Activated CD4-positive, alpha-beta T cell treated with anti-CD3 and anti-CD28 coated beads, Interleukin-2, Interleukin-4, amounts not matched to agents 100 ng/mL and 50 ng/mL, durations not matched to agents 16 hours and 8 hours (primary cell): ENCODE data around the gene LHPP.
A peak's percentile ranks its signal among the peaks of the same experiment; 100 is the strongest.
"Not testable (repeated sequence)": the region's sequence is repeated elsewhere in the genome, so short reads cannot be mapped to it uniquely, and the experiment has no call there.

Source experiments
- DNase-seq: peaks from one replicate; pipeline ENCODE4 v3.0.0-alpha.2; 2020; ENCODE audit warnings: low spot score

The LHPP gene

GRCh38 chr10:124607693-124608092 is 146.1 kb downstream of the LHPP start:
- DNase-seq, result no peak

DNA sequence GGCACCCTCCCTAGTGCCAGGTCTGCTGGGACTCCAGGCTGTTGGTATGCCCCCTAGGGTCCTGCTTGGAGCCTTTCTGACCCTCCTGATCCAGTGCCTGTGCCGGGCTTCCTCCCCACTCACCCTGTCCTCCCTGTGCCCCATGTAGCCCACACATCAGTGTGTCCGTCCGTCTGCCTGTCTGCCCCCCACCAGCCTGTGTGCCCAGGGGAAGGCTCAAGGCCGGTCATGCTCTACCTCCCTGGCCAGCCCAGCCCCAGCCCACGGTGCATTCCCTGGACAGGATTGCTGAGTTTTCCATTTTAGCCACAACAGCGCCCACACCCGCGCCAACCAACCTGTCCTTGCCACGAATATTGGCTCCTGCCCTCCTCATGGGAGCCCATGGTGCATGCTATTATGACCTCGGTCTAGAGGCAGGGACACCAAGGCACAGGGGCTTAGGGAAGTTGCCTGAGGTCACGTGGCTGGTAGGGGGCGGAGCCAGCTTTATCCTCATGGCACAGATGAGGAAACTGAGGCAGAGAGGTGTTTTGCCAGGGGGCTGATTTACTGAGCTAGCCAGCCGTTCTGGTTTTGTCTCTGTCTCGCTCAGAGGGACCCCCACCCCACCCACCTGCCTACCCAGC is 146.6 kb downstream of the LHPP start:
- DNase-seq, result no peak

DNA sequence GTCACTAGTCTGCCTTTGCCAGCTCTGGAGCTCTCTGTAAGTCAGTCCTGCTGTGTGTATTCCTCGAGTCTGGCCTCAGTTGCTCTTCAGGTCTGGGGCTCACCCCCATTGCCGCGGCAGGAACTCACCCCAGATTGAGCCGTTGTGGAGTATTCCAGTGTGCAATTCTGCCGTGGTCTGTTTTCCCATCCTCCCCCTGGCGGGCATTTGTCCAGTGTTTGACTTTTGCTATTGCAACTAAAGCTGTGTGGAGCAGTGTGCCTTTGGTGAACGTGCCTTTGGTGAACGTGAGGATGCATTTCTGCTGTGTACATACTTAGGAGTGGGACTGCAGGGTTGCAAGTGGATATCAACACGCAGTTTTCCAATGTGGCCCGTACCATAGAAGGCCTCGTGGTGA is 148.1 kb downstream of the LHPP start:
- DNase-seq, result no peak

DNA sequence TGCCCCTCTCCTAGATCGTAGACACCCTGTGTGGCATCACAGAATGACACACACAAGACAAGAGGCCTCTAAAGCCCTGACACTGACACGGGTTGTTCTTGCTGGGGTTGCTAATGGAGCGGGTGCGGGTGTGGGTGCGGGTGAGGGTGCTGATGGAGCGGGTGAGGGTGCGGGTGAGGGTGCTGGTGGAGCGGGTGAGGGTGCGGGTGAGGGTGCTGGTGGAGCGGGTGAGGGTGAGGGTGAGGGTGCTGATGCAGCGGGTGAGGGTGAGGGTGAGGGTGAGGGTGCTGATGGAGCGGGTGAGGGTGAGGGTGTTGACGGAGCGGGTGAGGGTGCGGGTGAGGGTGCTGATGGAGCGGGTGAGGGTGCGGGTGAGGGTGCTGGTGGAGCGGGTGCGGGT is 148.6 kb downstream of the LHPP start:
- DNase-seq, result not testable (repeated sequence)

DNA sequence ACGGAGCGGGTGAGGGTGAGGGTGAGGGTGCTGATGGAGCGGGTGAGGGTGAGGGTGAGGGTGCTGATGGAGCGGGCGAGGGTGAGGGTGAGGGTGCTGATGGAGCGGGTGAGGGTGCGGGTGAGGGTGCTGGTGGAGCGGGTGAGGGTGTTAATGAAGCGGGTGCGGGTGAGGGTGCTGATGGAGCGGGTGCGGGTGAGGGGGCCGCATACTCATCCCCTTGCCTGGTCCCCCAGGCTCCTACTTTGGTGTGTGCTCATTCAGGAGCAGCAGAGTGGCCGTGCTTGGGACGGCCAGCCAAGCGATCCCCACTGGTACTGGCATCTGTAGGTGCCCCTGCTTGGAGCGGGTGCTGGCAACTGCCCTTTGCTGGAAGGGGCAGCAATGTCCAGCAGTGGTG is 149.2 kb downstream of the LHPP start:
- DNase-seq, result not testable (repeated sequence)

DNA sequence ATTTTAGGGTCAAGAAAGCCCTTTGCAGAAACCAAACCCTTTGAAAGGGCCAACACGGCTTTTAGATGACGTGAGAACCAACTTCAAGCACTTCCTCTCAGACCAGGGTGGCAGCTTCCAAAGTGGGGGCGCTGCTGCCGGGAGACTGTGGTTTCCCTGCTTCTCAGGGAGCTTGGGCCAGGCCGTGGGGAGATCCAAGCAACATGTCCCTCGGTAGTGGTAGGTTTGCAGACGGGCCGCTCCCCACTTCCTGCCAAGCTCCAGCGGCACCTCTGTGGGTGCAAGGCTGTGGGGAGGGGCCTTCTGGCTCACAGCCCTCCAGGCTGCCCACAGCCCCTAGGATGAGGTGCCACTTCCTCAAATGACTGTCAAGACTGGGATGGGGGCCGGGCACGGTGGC is 150.1 kb downstream of the LHPP start:
- peak; percentile 48 for DNase-seq

- no peak for DNase-seq
These were observed 151.2 kb downstream of the LHPP start for GRCh38 chr10:124612611-124613498.

GRCh38 chr10:124614003-124614659 is 152.5 kb downstream of the LHPP start:
- peak; percentile 82 for DNase-seq

DNA sequence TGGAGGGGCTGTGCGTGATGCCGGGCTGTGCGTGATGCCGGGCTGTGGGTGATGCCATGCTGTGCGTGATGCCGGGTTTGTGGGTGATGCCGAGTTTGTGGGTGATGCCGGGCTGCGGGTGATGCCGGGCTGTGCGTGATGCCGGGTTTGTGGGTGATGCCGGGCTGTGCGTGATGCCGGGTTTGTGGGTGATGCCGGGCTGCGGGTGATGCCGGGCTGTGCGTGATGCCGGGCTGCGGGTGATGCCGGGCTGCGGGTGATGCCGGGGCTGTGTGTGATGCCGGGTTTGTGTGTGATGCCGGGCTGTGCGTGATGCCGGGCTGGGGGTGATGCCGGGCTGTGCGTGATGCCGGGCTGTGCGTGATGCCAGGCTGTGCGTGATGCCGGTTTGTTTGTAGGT is 153.6 kb downstream of the LHPP start:
- DNase-seq, result no peak

GRCh38 chr10:124616040-124616835 is 154.6 kb downstream of the LHPP start:
- DNase-seq, result no peak

GRCh38 chr10:124616836-124617130 is 155.2 kb downstream of the LHPP start:
- no peak for DNase-seq

GRCh38 chr10:124618470-124619073 is 156.9 kb downstream of the LHPP start:
- no peak for DNase-seq

GRCh38 chr10:124619195-124619594 is 157.6 kb downstream of the LHPP start:
- DNase-seq, result no peak

DNA sequence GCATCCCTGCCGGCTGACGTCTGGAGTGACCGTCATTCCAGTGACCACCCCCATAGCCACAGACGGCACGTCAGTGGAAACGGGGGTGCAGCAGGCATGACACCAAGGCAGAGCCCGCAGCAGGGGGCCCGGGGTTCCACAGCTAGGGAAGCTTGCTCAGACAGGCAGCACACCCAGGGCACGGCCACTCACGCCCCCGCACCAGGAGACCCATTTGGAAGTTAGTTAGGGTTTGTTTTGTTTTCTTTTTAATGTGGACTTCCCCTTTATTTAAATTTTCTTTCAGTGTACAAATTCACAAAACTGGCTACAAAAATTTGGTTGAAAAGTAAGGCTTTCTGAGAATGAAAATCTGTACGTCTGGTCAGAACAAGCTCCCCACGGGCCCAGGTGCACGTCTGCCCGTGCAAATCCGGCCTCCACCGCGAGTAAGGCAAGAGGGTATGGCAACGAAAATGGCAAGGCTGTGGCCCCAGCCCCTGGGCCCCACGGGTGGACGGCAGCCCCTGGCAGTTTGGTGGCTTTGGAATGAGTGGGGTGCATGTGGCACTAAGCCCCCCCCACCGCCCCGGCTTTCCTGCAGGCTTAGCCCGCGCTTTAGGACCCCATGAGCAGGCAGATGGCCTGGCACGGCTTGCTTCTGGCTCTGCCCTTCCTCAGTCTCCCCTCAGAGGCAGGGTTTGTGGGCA is 158.3 kb downstream of the LHPP start:
- DNase-seq, result no peak

DNA sequence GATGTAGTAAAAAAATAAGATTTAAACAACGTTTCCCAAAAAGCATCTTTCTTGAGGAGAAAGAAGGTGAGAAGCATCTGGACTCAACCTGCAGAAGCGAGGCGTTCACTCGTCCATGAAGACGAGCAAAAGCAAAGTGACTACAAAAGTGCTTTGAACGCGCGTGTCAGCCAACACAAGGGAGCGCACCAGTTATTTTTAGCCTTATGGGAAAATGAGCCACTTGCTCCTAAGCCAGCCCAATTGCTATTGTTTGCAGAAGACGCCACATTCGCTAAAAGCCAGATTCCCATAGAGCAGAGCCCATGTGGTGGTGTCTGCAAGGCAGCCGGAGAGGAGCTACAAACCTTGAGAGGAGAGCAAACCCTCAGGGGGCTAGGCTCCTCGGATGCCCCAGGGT is 160.0 kb downstream of the LHPP start:
- no peak for DNase-seq

- DNase-seq, result no peak
These were observed 160.5 kb downstream of the LHPP start for GRCh38 chr10:124622158-124622557.

- no peak for DNase-seq
These were observed 161.4 kb downstream of the LHPP start for GRCh38 chr10:124622866-124623536.

- DNase-seq, result no peak
These were observed 162.4 kb downstream of the LHPP start for GRCh38 chr10:124624006-124624405.

DNA sequence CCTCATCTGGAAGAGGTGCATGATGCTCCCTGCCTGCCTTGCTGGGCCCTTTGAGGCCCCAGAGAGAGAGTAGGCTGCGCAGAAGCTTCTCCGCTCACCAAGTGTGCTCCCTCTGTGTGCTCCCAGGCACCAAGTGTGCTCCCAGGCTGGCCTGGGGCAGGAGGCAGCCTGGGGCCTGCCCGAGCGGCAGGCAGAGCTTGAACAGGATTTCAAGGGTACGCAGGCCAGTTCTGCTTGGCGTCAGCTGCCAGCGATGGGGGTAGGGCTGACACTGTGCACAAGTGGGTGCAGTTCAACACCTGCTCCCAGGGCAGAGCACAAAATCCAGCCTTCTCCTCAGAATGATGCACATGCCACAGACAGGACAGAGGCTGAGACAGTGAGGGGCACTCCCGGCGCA is 162.8 kb downstream of the LHPP start:
- DNase-seq, result no peak

- no peak for DNase-seq
These were observed 163.3 kb downstream of the LHPP start for GRCh38 chr10:124624895-124625294.

DNA sequence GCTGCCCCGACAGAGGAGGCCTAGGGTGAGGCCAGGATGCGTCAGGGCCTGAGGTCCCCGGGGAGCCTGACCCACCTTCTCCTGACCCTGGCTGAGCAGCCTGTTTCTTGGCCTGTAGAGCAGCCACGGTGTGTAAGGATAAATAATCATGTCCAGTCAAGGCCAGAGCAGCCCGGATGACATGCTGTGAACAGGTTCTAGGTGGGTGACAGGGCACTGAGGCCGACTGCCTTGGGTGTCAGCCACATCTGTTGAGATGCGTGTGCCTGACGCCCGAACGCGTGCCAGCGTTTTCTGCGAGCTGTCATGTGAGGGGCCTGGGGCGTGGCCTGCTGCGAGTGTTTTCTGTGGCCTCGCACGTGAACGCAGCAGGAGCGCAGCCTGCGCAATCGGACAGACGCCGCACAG is 164.2 kb downstream of the LHPP start:
- DNase-seq, result no peak
